CD4-positive, alpha-beta T cell (primary cell): Measurements from ENCODE around the gene POPDC2. TPM values are rescaled to one million over a fixed set of nuclear protein-coding genes. Genes with fewer than 3 reads are reported as not detected.

Source experiments
- ATAC-seq: fragments of 200-7000 bp; cut with Tn5 transposase; one replicate; pipeline ENCODE4 v1.10.0; 2022; ENCODE audit warnings: mild to moderate bottlenecking; ENCODE audit not compliant: poor library complexity
- CTCF ChIA-PET: fragments of 350-600 bp; sonication (Branson Sonifier 250); formaldehyde crosslinking; loops from one replicate; lab custom pipeline; 2021; ENCODE audit warnings: antibody characterized with exemption, inconsistent platforms; lab: Charles Lee
- POLR2A ChIA-PET: fragments of 350-600 bp; sonication (Branson Sonifier 250); formaldehyde crosslinking; loops from one replicate; lab custom pipeline; 2021; ENCODE audit warnings: antibody characterized with exemption, inconsistent platforms; lab: Charles Lee
- DNase-seq, 14 experiments: peaks; one replicate each; pipeline ENCODE4 v3.0.0-alpha.2; 2013 to 2020; ENCODE audit warnings: mixed read lengths in 2 of 14
- H3K27ac ChIP-seq, 2 donors: one replicate each; pipeline versions ENCODE4 v1.5.1 to v1.7.0; 2013; ENCODE audit warnings: low read length in 2 of 2, low read depth in 1 of 2, mild to moderate bottlenecking in 1 of 2
- H3K27me3 ChIP-seq, 2 experiments: 1 replicate in 1 of 2; 2 replicates in 1 of 2; pipeline versions ENCODE4 v1.6.1 to v1.7.0; 2013; ENCODE audit warnings: low read length in 2 of 2, control low read depth in 1 of 2, mild to moderate bottlenecking in 1 of 2, moderate library complexity in 1 of 2; ENCODE audit not compliant: insufficient read depth in 2 of 2, control insufficient read depth in 1 of 2
- H3K36me3 ChIP-seq: one replicate; pipeline ENCODE4 v1.6.1; 2013; ENCODE audit warnings: low read length, control low read depth; ENCODE audit not compliant: insufficient read depth
- H3K4me1 ChIP-seq: one replicate; pipeline ENCODE4 v1.6.1; 2013; ENCODE audit warnings: low read length, control low read depth; ENCODE audit not compliant: insufficient read depth
- H3K4me3 ChIP-seq: one replicate; pipeline ENCODE4 v1.5.1; 2013; ENCODE audit warnings: mild to moderate bottlenecking, low read length, moderate library complexity
- H3K9me3 ChIP-seq, 2 experiments: 1 replicate in 1 of 2; 2 replicates in 1 of 2; pipeline versions ENCODE4 v1.6.1 to v1.7.0; 2013; ENCODE audit warnings: low read length in 2 of 2, mild to moderate bottlenecking in 2 of 2, control low read depth in 1 of 2, moderate library complexity in 1 of 2; ENCODE audit not compliant: control insufficient read depth in 1 of 2, insufficient read depth in 1 of 2
- H3K27ac Mint-ChIP-seq: one replicate; pipeline ENCODE4 v1.8.0; 2020; ENCODE audit warnings: mixed read lengths
- H3K27me3 Mint-ChIP-seq: one replicate; pipeline ENCODE4 v1.8.0; 2021; ENCODE audit warnings: mixed read lengths
- H3K36me3 Mint-ChIP-seq: one replicate; pipeline ENCODE4 v1.8.0; 2021; ENCODE audit warnings: low read depth, mixed read lengths
- H3K4me1 Mint-ChIP-seq: one replicate; pipeline ENCODE4 v1.8.0; 2021; ENCODE audit warnings: low read depth, mixed read lengths
- H3K4me3 Mint-ChIP-seq: one replicate; pipeline ENCODE4 v1.8.0; 2020; ENCODE audit warnings: mild to moderate bottlenecking, mixed read lengths
- H3K9me3 Mint-ChIP-seq: one replicate; pipeline ENCODE4 v1.8.0; 2020; ENCODE audit warnings: mixed read lengths
- CTCF ChIP-seq: fragments of 200-600 bp; IDR thresholded peaks from one replicate; pipeline ENCODE4 v1.8.0; 2022; ENCODE audit warnings: antibody characterized with exemption, mild to moderate bottlenecking
- intact Hi-C, 2 experiments: fragments of 100-400 bp; cut with DNase I in 1 of 2; cut with micrococcal nuclease in 1 of 2; formaldehyde crosslinking; loops; one replicate each; pipeline versions ENCODE4 v1.15.1 to v1.9.0; 2023 to 2025; cut with DNase I, micrococcal nuclease
- total RNA-seq, 174 experiments: library from RNA in 2 of 174; stranded (reverse) in 2 of 174; gene quantifications; one replicate each; pipeline ENCODE4 v1.2.3 and lab custom pipeline; 2021 to 2026

POPDC2 gene
- total RNA-seq, 2 experiments from 2014 or later: 2.6 to 3.5 TPM

- H3K27me3 ChIP-seq: no peaks in the 10 kb centered on the region
- intact Hi-C loops: no loop called here
- ChIA-PET CTCF (no interaction called here), POLR2A (no interaction called here)
- peaks cover 22% of the 10 kb centered on the region for H3K36me3 Mint-ChIP-seq
- H3K27ac ChIP-seq: no peak overlapping the region
- no peaks in the 10 kb centered on the region for H3K27me3 Mint-ChIP-seq
- ATAC-seq (no peak), DNase-seq (no peak)
- no peak for TF ChIP-seq CTCF
- no peaks in the 10 kb centered on the region for H3K36me3 ChIP-seq
- H3K4me1 Mint-ChIP-seq: peaks cover 4% of the 10 kb centered on the region
- peaks cover 11% of the 10 kb centered on the region for H3K4me1 ChIP-seq
- no peaks in the 10 kb centered on the region for H3K9me3 Mint-ChIP-seq
- H3K27ac Mint-ChIP-seq: no peak overlapping the region
- H3K4me3 Mint-ChIP-seq: no peak overlapping the region
- H3K4me3 ChIP-seq: no peak overlapping the region
- no peaks in the 10 kb centered on the region for H3K9me3 ChIP-seq
Measured at GRCh38 chr3:119636891-119637611, 23.3 kb downstream of the POPDC2 start.

- intact Hi-C loops: no loop called here
- no peak overlapping the region for H3K4me3 ChIP-seq
- no peak overlapping the region for H3K4me3 Mint-ChIP-seq
- ChIA-PET POLR2A (no interaction called here), CTCF (no interaction called here)
- no peaks in the 10 kb centered on the region for H3K27me3 Mint-ChIP-seq
- ATAC-seq (no peak), DNase-seq (no peak)
- no peaks in the 10 kb centered on the region for H3K9me3 Mint-ChIP-seq
- H3K27ac ChIP-seq: no peak overlapping the region
- H3K27me3 ChIP-seq: no peaks in the 10 kb centered on the region
- TF ChIP-seq CTCF: no peak
- no peaks in the 10 kb centered on the region for H3K9me3 ChIP-seq
- H3K4me1 ChIP-seq: peaks cover 11% of the 10 kb centered on the region
- peaks cover 17% of the 10 kb centered on the region for H3K36me3 Mint-ChIP-seq
- no peaks in the 10 kb centered on the region for H3K36me3 ChIP-seq
- peaks cover 4% of the 10 kb centered on the region for H3K4me1 Mint-ChIP-seq
- H3K27ac Mint-ChIP-seq: no peak overlapping the region
Measured at GRCh38 chr3:119636249-119636648, 24.1 kb downstream of the POPDC2 start.

- Histone ChIP-seq H3K27ac (no peak overlapping the region), H3K9me3 (no peaks in the 10 kb centered on the region), H3K36me3 (no peaks in the 10 kb centered on the region), H3K4me1 (peaks cover 11% of the 10 kb centered on the region), H3K27me3 (no peaks in the 10 kb centered on the region), H3K4me3 (no peak overlapping the region)
- no peak for TF ChIP-seq CTCF
- Mint-ChIP-seq H3K27ac (no peak overlapping the region), H3K27me3 (no peaks in the 10 kb centered on the region), H3K9me3 (no peaks in the 10 kb centered on the region), H3K4me3 (no peak overlapping the region), H3K36me3 (peaks cover 11% of the 10 kb centered on the region), H3K4me1 (peaks cover 4% of the 10 kb centered on the region)
- intact Hi-C loops: no loop called here
- ATAC-seq: no peak
- ChIA-PET CTCF (no interaction called here), POLR2A (no interaction called here)
- DNase-seq: no peak
Measured at GRCh38 chr3:119635719-119636118, 24.7 kb downstream of the POPDC2 start.
